Bronchial epithelial cell (primary cell): ENCODE measurements around the gene ZBTB7B. TPM values are rescaled to one million over a fixed set of nuclear protein-coding genes. Genes with fewer than 3 reads are reported as not detected.

Experiments used
- DNase-seq: peaks from one replicate; pipeline ENCODE4 v3.0.0-alpha.2; 2010; ENCODE audit warnings: low read depth
- FAIRE-seq: peaks from 2 replicates; lab custom pipeline; 2011; peaks lifted over from hg19 to GRCh38; lab: Jason Lieb, UNC
- H3K27me3 ChIP-seq: 2 replicates; pipeline ENCODE4 v1.5.1; 2011; ENCODE audit warnings: low read length; ENCODE audit not compliant: control insufficient read depth, insufficient read depth
- H3K36me3 ChIP-seq: 2 replicates; pipeline ENCODE4 v1.5.1; 2011; ENCODE audit warnings: low read length; ENCODE audit not compliant: control insufficient read depth, insufficient read depth
- H3K4me3 ChIP-seq: 2 replicates; pipeline ENCODE4 v1.5.1; 2011; ENCODE audit warnings: mild to moderate bottlenecking, low read depth, low read length, control low read depth
- CTCF ChIP-seq: IDR thresholded peaks from 2 replicates; pipeline ENCODE4 v1.5.1; 2011; ENCODE audit warnings: mild to moderate bottlenecking, moderate library complexity, low read length, control low read depth, inconsistent platforms; ENCODE audit not compliant: insufficient read depth, severe bottlenecking
- total RNA-seq: library from RNA; depleted of rRNA; stranded (reverse); fragments of >200 nt; gene quantifications from 2 replicates; pipeline ENCODE4 v1.2.1, GENCODE V29; 2014

The ZBTB7B gene
- total RNA-seq, 1 donor from 2014 or later = 46.1 TPM

GRCh38 chr1:155013632-155014031 is 11.0 kb downstream of the ZBTB7B start:
- no peak for DNase-seq
- no peaks in the 10 kb centered on the region for H3K27me3 ChIP-seq
- H3K4me3 ChIP-seq = no peak overlapping the region
- no peak for TF ChIP-seq CTCF
- H3K36me3 ChIP-seq = peaks cover 49% of the 10 kb centered on the region
- FAIRE-seq = no peak

GRCh38 chr1:155014709-155015508 is 12.3 kb downstream of the ZBTB7B start:
- H3K4me3 ChIP-seq = no peak overlapping the region
- H3K27me3 ChIP-seq = no peaks in the 10 kb centered on the region
- TF ChIP-seq CTCF = no peak
- FAIRE-seq = no peak
- H3K36me3 ChIP-seq = peaks cover 45% of the 10 kb centered on the region
- DNase-seq = no peak

GRCh38 chr1:155015527-155016230 is 13.1 kb downstream of the ZBTB7B start:
- no peaks in the 10 kb centered on the region for H3K27me3 ChIP-seq
- H3K4me3 ChIP-seq = no peak overlapping the region
- TF ChIP-seq CTCF = no peak
- DNase-seq (no peak), FAIRE-seq (no peak)
- H3K36me3 ChIP-seq = peaks cover 38% of the 10 kb centered on the region

DNA sequence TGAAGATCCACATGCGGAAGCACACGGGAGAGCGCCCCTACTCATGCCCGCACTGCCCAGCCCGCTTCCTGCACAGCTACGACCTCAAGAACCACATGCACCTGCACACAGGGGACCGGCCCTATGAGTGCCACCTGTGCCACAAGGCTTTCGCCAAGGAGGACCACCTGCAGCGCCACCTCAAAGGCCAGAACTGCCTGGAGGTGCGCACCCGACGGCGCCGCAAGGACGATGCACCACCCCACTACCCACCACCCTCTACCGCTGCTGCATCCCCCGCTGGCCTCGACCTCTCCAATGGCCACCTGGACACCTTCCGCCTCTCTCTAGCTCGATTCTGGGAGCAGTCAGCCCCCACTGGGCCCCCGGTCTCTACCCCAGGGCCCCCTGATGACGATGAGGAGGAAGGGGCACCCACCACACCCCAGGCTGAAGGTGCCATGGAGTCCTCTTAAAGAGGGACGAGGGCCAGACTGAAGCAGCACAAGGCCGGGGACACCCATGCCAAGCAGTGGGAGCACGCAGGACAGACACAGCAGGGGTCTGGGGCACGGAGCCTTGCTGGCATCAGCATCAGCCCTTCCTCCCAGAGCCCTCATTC is 13.7 kb downstream of the ZBTB7B start:
- Histone ChIP-seq H3K36me3 (peaks cover 36% of the 10 kb centered on the region), H3K27me3 (no peaks in the 10 kb centered on the region), H3K4me3 (no peak overlapping the region)
- FAIRE-seq (no peak), DNase-seq (no peak)
- TF ChIP-seq CTCF = no peak

- FAIRE-seq = no peak
Observed at GRCh38 chr1:155017041-155017945, 14.7 kb downstream of the ZBTB7B start.

More at GRCh38 chr1:155017041-155017945, 14.7 kb downstream of the ZBTB7B start:
- Histone ChIP-seq H3K4me3 (peak overlapping the region; percentile 3), H3K27me3 (no peaks in the 10 kb centered on the region), H3K36me3 (peaks cover 32% of the 10 kb centered on the region)
- peak; percentile 100 for TF ChIP-seq CTCF
- DNase-seq = peak; percentile 92
